NT2/D1 (cell line): ENCODE measurements around the gene DOK5.

Experiments used
- SUZ12 ChIP-seq: IDR thresholded peaks from 2 replicates; pipeline ENCODE4 v1.6.1; 2011; ENCODE audit not compliant: insufficient read length, insufficient read depth; ENCODE audit errors: extremely low read depth
- ZNF274 ChIP-seq: IDR thresholded peaks from 2 replicates; pipeline ENCODE4 v1.6.1; 2011; ENCODE audit warnings: mild to moderate bottlenecking, low read depth, low read length

DNA sequence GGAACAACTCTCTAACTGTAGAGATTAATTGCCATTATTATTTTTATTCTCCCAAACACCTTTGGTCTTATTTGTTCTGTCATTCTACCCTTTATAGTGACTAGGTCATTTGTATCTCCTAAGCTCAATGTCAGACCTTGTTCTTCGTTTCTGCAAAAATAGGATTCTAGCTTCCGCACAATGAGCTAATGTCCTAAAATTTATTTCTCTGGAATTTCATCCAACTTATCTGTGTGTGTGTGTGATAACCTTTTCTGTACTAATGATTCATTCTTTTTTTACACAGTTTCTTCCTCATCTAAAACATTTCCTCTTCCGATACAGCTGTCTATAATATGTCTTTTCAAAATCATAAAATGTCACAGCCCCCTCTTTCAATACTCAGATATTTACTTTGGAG, 84.5 kb downstream of the DOK5 start:
- TF ChIP-seq SUZ12 (no peak), ZNF274 (no peak)
